ENCODE data around the gene FHL5.

- TF ChIP-seq, protein P1, sequence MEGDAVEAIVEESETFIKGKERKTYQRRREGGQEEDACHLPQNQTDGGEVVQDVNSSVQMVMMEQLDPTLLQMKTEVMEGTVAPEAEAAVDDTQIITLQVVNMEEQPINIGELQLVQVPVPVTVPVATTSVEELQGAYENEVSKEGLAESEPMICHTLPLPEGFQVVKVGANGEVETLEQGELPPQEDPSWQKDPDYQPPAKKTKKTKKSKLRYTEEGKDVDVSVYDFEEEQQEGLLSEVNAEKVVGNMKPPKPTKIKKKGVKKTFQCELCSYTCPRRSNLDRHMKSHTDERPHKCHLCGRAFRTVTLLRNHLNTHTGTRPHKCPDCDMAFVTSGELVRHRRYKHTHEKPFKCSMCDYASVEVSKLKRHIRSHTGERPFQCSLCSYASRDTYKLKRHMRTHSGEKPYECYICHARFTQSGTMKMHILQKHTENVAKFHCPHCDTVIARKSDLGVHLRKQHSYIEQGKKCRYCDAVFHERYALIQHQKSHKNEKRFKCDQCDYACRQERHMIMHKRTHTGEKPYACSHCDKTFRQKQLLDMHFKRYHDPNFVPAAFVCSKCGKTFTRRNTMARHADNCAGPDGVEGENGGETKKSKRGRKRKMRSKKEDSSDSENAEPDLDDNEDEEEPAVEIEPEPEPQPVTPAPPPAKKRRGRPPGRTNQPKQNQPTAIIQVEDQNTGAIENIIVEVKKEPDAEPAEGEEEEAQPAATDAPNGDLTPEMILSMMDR (IDR thresholded peaks at IDR 0.05) = no peak
- no peak for TF ChIP-seq POLR2A (IDR thresholded peaks at IDR 0.05)
Observed at GRCh38 chr6:96608074-96608473, 45.1 kb downstream of the FHL5 start.
